H9 (cell line): ENCODE results near the gene ATG7. TPM values are rescaled to one million over a fixed set of nuclear protein-coding genes. Genes with fewer than 3 reads are reported as not detected.

Experiments
- DNase-seq: peaks from one replicate; pipeline ENCODE4 v3.0.0-alpha.2; 2017
- H2AFZ ChIP-seq: one replicate; pipeline ENCODE4 v1.6.1; 2013; ENCODE audit warnings: mild to moderate bottlenecking, low read length, control low read depth, moderate library complexity
- H2AK5ac ChIP-seq: 2 replicates; pipeline ENCODE4 v1.6.1; 2013; ENCODE audit warnings: low read length, control low read depth, mixed read lengths; ENCODE audit not compliant: insufficient read length
- H2BK120ac ChIP-seq: one replicate; pipeline ENCODE4 v1.6.1; 2013; ENCODE audit warnings: low read depth, mild to moderate bottlenecking, low read length, control low read depth, inconsistent platforms; ENCODE audit not compliant: poor library complexity, severe bottlenecking
- H2BK12ac ChIP-seq: 2 replicates; pipeline ENCODE4 v1.6.1; 2013; ENCODE audit warnings: low read length, control low read depth, mixed read lengths, low read depth; ENCODE audit not compliant: insufficient read length
- H2BK15ac ChIP-seq: 2 replicates; pipeline ENCODE4 v1.6.1; 2013; ENCODE audit warnings: low read depth, low read length, control low read depth
- H2BK20ac ChIP-seq: one replicate; pipeline ENCODE4 v1.6.1; 2013; ENCODE audit warnings: low read depth, mild to moderate bottlenecking, low read length, control low read depth, inconsistent platforms; ENCODE audit not compliant: poor library complexity, severe bottlenecking
- H2BK5ac ChIP-seq: 2 replicates; pipeline ENCODE4 v1.6.1; 2013; ENCODE audit warnings: low read length, control low read depth, mixed read lengths; ENCODE audit not compliant: insufficient read length
- H3K14ac ChIP-seq: 2 replicates; pipeline ENCODE4 v1.6.1; 2013; ENCODE audit warnings: low read length, control low read depth; ENCODE audit not compliant: insufficient read depth
- H3K18ac ChIP-seq: 2 replicates; pipeline ENCODE4 v1.6.1; 2013; ENCODE audit warnings: low read depth, mild to moderate bottlenecking, mixed read lengths, low read length, control low read depth; ENCODE audit not compliant: insufficient read length
- H3K23ac ChIP-seq: 2 replicates; pipeline ENCODE4 v1.6.1; 2013; ENCODE audit warnings: low read length, control low read depth, mixed read lengths, low read depth; ENCODE audit not compliant: insufficient read length
- H3K23me2 ChIP-seq: 2 replicates; pipeline ENCODE4 v1.6.1; 2013; ENCODE audit warnings: low read depth, mild to moderate bottlenecking, mixed read lengths, low read length, control low read depth; ENCODE audit not compliant: insufficient read length, poor library complexity, severe bottlenecking
- H3K27ac ChIP-seq: 2 replicates; pipeline ENCODE4 v1.5.1; 2013; ENCODE audit warnings: low read length, control low read depth, mixed read lengths, low read depth; ENCODE audit not compliant: insufficient read length
- H3K27me3 ChIP-seq: 2 replicates; pipeline ENCODE4 v1.6.1; 2013; ENCODE audit warnings: low read length, control low read depth, inconsistent platforms; ENCODE audit not compliant: insufficient read depth
- H3K4ac ChIP-seq: 2 replicates; pipeline ENCODE4 v1.6.1; 2013; ENCODE audit warnings: low read depth, mild to moderate bottlenecking, control low read depth, inconsistent platforms, low read length, moderate library complexity
- H3K4me1 ChIP-seq: 2 replicates; pipeline ENCODE4 v1.6.1; 2013; ENCODE audit warnings: low read length, control low read depth, inconsistent platforms; ENCODE audit not compliant: insufficient read depth
- H3K4me2 ChIP-seq: 2 replicates; pipeline ENCODE4 v1.6.1; 2013; ENCODE audit warnings: low read length, control low read depth, mixed read lengths; ENCODE audit not compliant: insufficient read length, insufficient read depth
- H3K56ac ChIP-seq: 2 replicates; pipeline ENCODE4 v1.6.1; 2013; ENCODE audit warnings: low read depth, mild to moderate bottlenecking, mixed read lengths, low read length, control low read depth; ENCODE audit not compliant: insufficient read length
- H3K79me1 ChIP-seq: 2 replicates; pipeline ENCODE4 v1.6.1; 2013; ENCODE audit warnings: low read depth, mild to moderate bottlenecking, moderate library complexity, low read length, control low read depth, inconsistent platforms; ENCODE audit not compliant: insufficient read depth, poor library complexity, severe bottlenecking
- H3K79me2 ChIP-seq: 2 replicates; pipeline ENCODE4 v1.6.1; 2013; ENCODE audit warnings: low read length, control low read depth, inconsistent platforms; ENCODE audit not compliant: insufficient read depth
- H3K9ac ChIP-seq: 2 replicates; pipeline ENCODE4 v1.6.1; 2013; ENCODE audit warnings: low read length, control low read depth, mixed read lengths; ENCODE audit not compliant: insufficient read length; ENCODE audit errors: extremely low read depth
- H3K9me3 ChIP-seq: one replicate; pipeline ENCODE4 v1.6.1; 2013; ENCODE audit warnings: low read depth, low read length, inconsistent platforms; ENCODE audit not compliant: control insufficient read depth
- H3T11ph ChIP-seq: one replicate; pipeline ENCODE4 v1.6.1; 2013; ENCODE audit warnings: mild to moderate bottlenecking, low read length, control low read depth, inconsistent platforms
- H4K20me1 ChIP-seq: one replicate; pipeline ENCODE4 v1.6.1; 2013; ENCODE audit not compliant: control insufficient read depth, insufficient read length, insufficient read depth
- H4K5ac ChIP-seq: 2 replicates; pipeline ENCODE4 v1.6.1; 2013; ENCODE audit warnings: low read depth, mild to moderate bottlenecking, mixed read lengths, low read length, control low read depth; ENCODE audit not compliant: insufficient read length
- H4K8ac ChIP-seq: replicated peaks from 2 replicates; pipeline ENCODE4 v1.6.1; 2013; ENCODE audit warnings: low read length, control low read depth, mixed read lengths, low read depth; ENCODE audit not compliant: insufficient read length
- H4K91ac ChIP-seq: 2 replicates; pipeline ENCODE4 v1.6.1; 2013; ENCODE audit warnings: low read depth, mild to moderate bottlenecking, moderate library complexity, mixed read lengths, low read length, control low read depth; ENCODE audit not compliant: insufficient read length
- H3K27ac Mint-ChIP-seq, 3 experiments: 2 replicates in 2 of 3; 3 replicates in 1 of 3; pipeline ENCODE4 v1.8.0; 2020 to 2021; ENCODE audit warnings: mixed read lengths in 3 of 3, mild to moderate bottlenecking in 1 of 3, moderate library complexity in 1 of 3
- H3K27me3 Mint-ChIP-seq: 2 replicates; pipeline ENCODE4 v1.8.0; 2021; ENCODE audit warnings: low read depth, mild to moderate bottlenecking, moderate library complexity, mixed read lengths
- H3K36me3 Mint-ChIP-seq, 3 experiments: 2 replicates in 2 of 3; 3 replicates in 1 of 3; pipeline ENCODE4 v1.8.0; 2020 to 2021; ENCODE audit warnings: low read depth in 3 of 3, mixed read lengths in 3 of 3; ENCODE audit not compliant: insufficient read depth in 1 of 3
- H3K4me1 Mint-ChIP-seq, 2 experiments: 2 replicates each; pipeline ENCODE4 v1.8.0; 2020; ENCODE audit warnings: mixed read lengths in 2 of 2
- H3K4me3 Mint-ChIP-seq, 2 experiments: 2 replicates in 1 of 2; 3 replicates in 1 of 2; pipeline ENCODE4 v1.8.0; 2020 to 2021; ENCODE audit warnings: mild to moderate bottlenecking in 2 of 2, mixed read lengths in 2 of 2, moderate library complexity in 1 of 2
- H3K9me3 Mint-ChIP-seq, 2 experiments: 2 replicates in 1 of 2; 3 replicates in 1 of 2; pipeline ENCODE4 v1.8.0; 2020; ENCODE audit warnings: mild to moderate bottlenecking in 2 of 2, mixed read lengths in 2 of 2, moderate library complexity in 1 of 2
- WGBS: extraction: QIAGEN DNeasy Blood & Tissue Kit; methylation state at CpG from one replicate; pipeline ENCODE4 v1.1.7; 2013; ENCODE audit warnings: missing lambda C conversion rate, low lambda C conversion rate, mixed read lengths; ENCODE audit not compliant: insufficient read length; ENCODE audit errors: extremely low coverage; 5-methylcytosine and 5-hydroxymethylcytosine counted together
- total RNA-seq: library from RNA; stranded (reverse); gene quantifications from 2 replicates; pipeline ENCODE4 v1.2.1, GENCODE V29; 2021
- TF ChIP-seq, protein P1 (sequence below): fragments of 200-600 bp; sonication (generic); conservative IDR thresholded peaks from 3 replicates; pipeline ENCODE4 v1.8.0; 2021; ENCODE audit warnings: antibody characterized with exemption, mild to moderate bottlenecking

Gene ATG7
- total RNA-seq, 1 experiment from 2014 or later: 17.9 TPM

DNA sequence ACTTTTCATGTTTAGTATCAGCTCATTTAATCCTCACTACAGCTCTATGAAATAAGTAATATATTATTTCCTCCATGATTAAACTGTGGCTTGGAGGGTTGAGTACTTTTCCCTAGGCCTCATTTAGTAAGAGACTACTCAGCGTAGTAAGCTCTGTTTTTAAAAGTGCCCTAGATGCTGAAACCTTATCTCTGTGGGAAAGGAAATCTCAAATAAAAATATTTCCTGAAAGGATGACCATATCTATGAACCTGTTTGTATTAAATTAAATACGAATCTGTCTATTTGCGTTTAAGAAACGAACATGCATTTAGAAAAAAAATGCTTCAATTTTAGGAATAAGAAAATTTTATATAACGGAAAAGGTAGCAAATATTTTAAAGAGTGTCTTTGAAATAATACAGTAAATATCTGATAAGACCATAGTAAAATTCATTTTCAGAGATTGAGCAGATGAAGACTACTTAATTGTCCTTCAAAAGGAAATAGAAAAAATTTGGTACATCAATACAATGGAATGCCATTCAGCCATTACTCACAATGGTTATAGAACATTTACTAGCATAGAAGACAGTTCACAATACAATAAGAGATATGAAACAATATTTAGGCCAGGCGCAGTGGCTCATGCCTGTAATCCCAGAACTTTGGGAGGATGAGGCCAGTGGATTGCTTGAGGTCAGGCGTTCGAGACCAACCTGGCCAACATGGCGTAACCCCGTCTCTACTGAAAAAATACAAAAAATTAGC, 56.2 kb downstream of the ATG7 start:
- Histone ChIP-seq H2BK5ac (no peak overlapping the region), H3K4ac (no peak overlapping the region), H3K23me2 (no peaks in the 10 kb centered on the region), H2BK15ac (no peak overlapping the region), H4K5ac (no peak overlapping the region), H3K56ac (no peak overlapping the region), H3K4me1 (no peaks in the 10 kb centered on the region), H3K9ac (no peak overlapping the region), H3K9me3 (no peaks in the 10 kb centered on the region), H3K18ac (no peak overlapping the region), H3K4me2 (no peak overlapping the region), H3K14ac (no peak overlapping the region), H4K20me1 (no peaks in the 10 kb centered on the region), H4K8ac (no peak overlapping the region), H3K79me1 (no peaks in the 10 kb centered on the region), H4K91ac (no peak overlapping the region), H3K23ac (no peak overlapping the region), H3T11ph (no peak overlapping the region), H2AK5ac (no peak overlapping the region), H3K27ac (no peak overlapping the region), H3K27me3 (no peaks in the 10 kb centered on the region), H2BK20ac (no peak overlapping the region), H3K79me2 (no peaks in the 10 kb centered on the region), H2AFZ (no peak overlapping the region), H2BK12ac (no peak overlapping the region), H2BK120ac (no peak overlapping the region)
- Mint-ChIP-seq H3K36me3 (no peaks in the 10 kb centered on the region; a peak in 1 of 7 replicates), H3K9me3 (no peaks in the 10 kb centered on the region), H3K4me1 (0 out of 4 replicates have a peak, but pooled peaks cover 0 to 2% of the 10 kb centered on the region in 2 experiments), H3K4me3 (no peak overlapping the region), H3K27me3 (no peaks in the 10 kb centered on the region), H3K27ac (no peak overlapping the region)
- DNase-seq: no peak
- TF ChIP-seq, protein P1, sequence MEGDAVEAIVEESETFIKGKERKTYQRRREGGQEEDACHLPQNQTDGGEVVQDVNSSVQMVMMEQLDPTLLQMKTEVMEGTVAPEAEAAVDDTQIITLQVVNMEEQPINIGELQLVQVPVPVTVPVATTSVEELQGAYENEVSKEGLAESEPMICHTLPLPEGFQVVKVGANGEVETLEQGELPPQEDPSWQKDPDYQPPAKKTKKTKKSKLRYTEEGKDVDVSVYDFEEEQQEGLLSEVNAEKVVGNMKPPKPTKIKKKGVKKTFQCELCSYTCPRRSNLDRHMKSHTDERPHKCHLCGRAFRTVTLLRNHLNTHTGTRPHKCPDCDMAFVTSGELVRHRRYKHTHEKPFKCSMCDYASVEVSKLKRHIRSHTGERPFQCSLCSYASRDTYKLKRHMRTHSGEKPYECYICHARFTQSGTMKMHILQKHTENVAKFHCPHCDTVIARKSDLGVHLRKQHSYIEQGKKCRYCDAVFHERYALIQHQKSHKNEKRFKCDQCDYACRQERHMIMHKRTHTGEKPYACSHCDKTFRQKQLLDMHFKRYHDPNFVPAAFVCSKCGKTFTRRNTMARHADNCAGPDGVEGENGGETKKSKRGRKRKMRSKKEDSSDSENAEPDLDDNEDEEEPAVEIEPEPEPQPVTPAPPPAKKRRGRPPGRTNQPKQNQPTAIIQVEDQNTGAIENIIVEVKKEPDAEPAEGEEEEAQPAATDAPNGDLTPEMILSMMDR: no peak
- WGBS: 100% methylated on average over 4 of the region's 10 CpGs
